ENCODE results near the gene ODAD3. TPM values are rescaled to one million over a fixed set of nuclear protein-coding genes. Genes with fewer than 3 reads are reported as not detected.
"Not testable (repeated sequence)": the region's sequence is repeated elsewhere in the genome, so short reads cannot be mapped to it uniquely, and the experiment has no call there.

The ODAD3 gene
- total RNA-seq, 1 donor from 2014 or later, result 0.40 TPM

GRCh38 chr19:11479898-11480714 lies 45.2 kb upstream of the ODAD3 start:
- DNase-seq (ENCODE audit: low read depth), result no peak
- TF ChIP-seq CTCF (conservative IDR thresholded peaks at IDR 0.05; ENCODE audit: low read depth, low read length), result no peak
- no peak overlapping the region for H3K4me3 ChIP-seq (ENCODE audit: low read depth, low read length)

GRCh38 chr19:11479090-11479897 lies 44.4 kb upstream of the ODAD3 start:
- no peak overlapping the region for H3K4me3 ChIP-seq (ENCODE audit: low read depth, low read length)
- no peak for DNase-seq (ENCODE audit: low read depth)
- no peak for TF ChIP-seq CTCF (conservative IDR thresholded peaks at IDR 0.05; ENCODE audit: low read depth, low read length)

- DNase-seq (ENCODE audit: low read depth), result no peak
- no peak overlapping the region for H3K4me3 ChIP-seq (ENCODE audit: low read depth, low read length)
- no peak for TF ChIP-seq CTCF (conservative IDR thresholded peaks at IDR 0.05; ENCODE audit: low read depth, low read length)
Measured at GRCh38 chr19:11478167-11479089, 43.5 kb upstream of the ODAD3 start.

- no peak overlapping the region for H3K4me3 ChIP-seq (ENCODE audit: low read depth, low read length)
- DNase-seq (ENCODE audit: low read depth), result peak; percentile 19
- TF ChIP-seq CTCF (conservative IDR thresholded peaks at IDR 0.05; ENCODE audit: low read depth, low read length), result no peak
Measured at GRCh38 chr19:11475861-11476260, 40.9 kb upstream of the ODAD3 start.

- DNase-seq (ENCODE audit: low read depth); H3K4me3 ChIP-seq (ENCODE audit: low read depth, low read length): not testable (repeated sequence)
Measured at GRCh38 chr19:11475343-11475742, 40.4 kb upstream of the ODAD3 start.

GRCh38 chr19:11473725-11474124 lies 38.8 kb upstream of the ODAD3 start:
- TF ChIP-seq CTCF (conservative IDR thresholded peaks at IDR 0.05; ENCODE audit: low read depth, low read length), result no peak
- no peak overlapping the region for H3K4me3 ChIP-seq (ENCODE audit: low read depth, low read length)

GRCh38 chr19:11468266-11468845 lies 33.4 kb upstream of the ODAD3 start:
- not testable (repeated sequence) for H3K4me3 ChIP-seq (ENCODE audit: low read depth, low read length); DNase-seq (ENCODE audit: low read depth)

More at GRCh38 chr19:11473725-11474124, 38.8 kb upstream of the ODAD3 start:
- no peak for DNase-seq (ENCODE audit: low read depth)
